OCI-LY1 (cell line): Measurements from ENCODE around the gene EBF4.

ENCODE experiments used
- H2AFZ ChIP-seq: fragments of 200-600 bp; sonication (generic), shearing (Covaris generic); 2 replicates; pipeline ENCODE4 v1.6.0; 2014; ENCODE audit warnings: antibody characterized with exemption, mild to moderate bottlenecking, low read length
- H3F3A ChIP-seq: fragments of 200-600 bp; sonication (generic), shearing (Covaris generic); 2 replicates; pipeline ENCODE4 v1.6.0; 2014; ENCODE audit warnings: mild to moderate bottlenecking, antibody characterized with exemption, low read length, moderate library complexity; ENCODE audit not compliant: insufficient read depth
- H3K27ac ChIP-seq: fragments of 200-600 bp; sonication (generic); 2 replicates; pipeline ENCODE4 v1.5.1; 2014; ENCODE audit warnings: low read length, mixed run types, mild to moderate bottlenecking, low read depth; ENCODE audit not compliant: poor library complexity, severe bottlenecking
- H3K27me3 ChIP-seq: fragments of 200-600 bp; sonication (generic); 2 replicates; pipeline ENCODE4 v1.6.0; 2014; ENCODE audit warnings: antibody characterized with exemption, mild to moderate bottlenecking, low read length, moderate library complexity; ENCODE audit not compliant: insufficient read depth
- H3K36me3 ChIP-seq: fragments of 200-600 bp; sonication (generic); 2 replicates; pipeline ENCODE4 v1.6.1; 2014; ENCODE audit warnings: mild to moderate bottlenecking, antibody characterized with exemption, low read length, moderate library complexity, mixed read lengths; ENCODE audit not compliant: insufficient read depth
- H3K4me1 ChIP-seq: fragments of 200-600 bp; sonication (generic); 2 replicates; pipeline ENCODE4 v1.5.1; 2014; ENCODE audit warnings: mild to moderate bottlenecking, low read length, moderate library complexity; ENCODE audit not compliant: insufficient read depth, severe bottlenecking
- H3K4me2 ChIP-seq: fragments of 200-600 bp; sonication (generic), shearing (Covaris generic); 2 replicates; pipeline ENCODE4 v1.6.1; 2014; ENCODE audit warnings: low read length
- H3K4me3 ChIP-seq: fragments of 200-600 bp; sonication (generic); 2 replicates; pipeline ENCODE4 v1.5.1; 2014; ENCODE audit warnings: low read length, low read depth, mild to moderate bottlenecking, mixed read lengths; ENCODE audit not compliant: poor library complexity, severe bottlenecking
- H3K79me2 ChIP-seq: fragments of 200-600 bp; shearing (Covaris generic); 2 replicates; pipeline ENCODE4 v1.6.1; 2016; ENCODE audit warnings: mixed run types, low read length, mixed read lengths; ENCODE audit not compliant: insufficient read depth
- H3K9ac ChIP-seq: fragments of 200-600 bp; sonication (generic), shearing (Covaris generic); 2 replicates; pipeline ENCODE4 v1.6.1; 2014; ENCODE audit warnings: mild to moderate bottlenecking, low read length, mixed read lengths
- H3K9me2 ChIP-seq: fragments of 200-600 bp; sonication (generic), shearing (Covaris generic); 2 replicates; pipeline ENCODE4 v1.6.1; 2014; ENCODE audit warnings: low read depth, mild to moderate bottlenecking, low read length, mixed read lengths
- H3K9me3 ChIP-seq: fragments of 200-600 bp; shearing (Covaris generic); 2 replicates; pipeline ENCODE4 v1.6.1; 2014; ENCODE audit warnings: low read length, mixed read lengths
- H4K20me1 ChIP-seq: fragments of 200-600 bp; sonication (generic), shearing (Covaris generic); 2 replicates; pipeline ENCODE4 v1.6.0; 2016; ENCODE audit warnings: mild to moderate bottlenecking, low read length; ENCODE audit not compliant: insufficient read depth
- EZH2 ChIP-seq: fragments of 200-600 bp; sonication (generic), shearing (Covaris generic); IDR thresholded peaks from 2 replicates; pipeline ENCODE4 v1.8.0; 2017; ENCODE audit warnings: borderline replicate concordance, mixed run types, mild to moderate bottlenecking, antibody characterized with exemption, low read length, moderate library complexity, mixed read lengths
- TF ChIP-seq, protein P1 (sequence below): fragments of 200-600 bp; sonication (generic), shearing (Covaris generic); IDR thresholded peaks from 2 replicates; pipeline ENCODE4 v1.5.1; 2017; ENCODE audit warnings: mild to moderate bottlenecking, antibody characterized with exemption, low read length, moderate library complexity, mixed read lengths

Gene EBF4

DNA sequence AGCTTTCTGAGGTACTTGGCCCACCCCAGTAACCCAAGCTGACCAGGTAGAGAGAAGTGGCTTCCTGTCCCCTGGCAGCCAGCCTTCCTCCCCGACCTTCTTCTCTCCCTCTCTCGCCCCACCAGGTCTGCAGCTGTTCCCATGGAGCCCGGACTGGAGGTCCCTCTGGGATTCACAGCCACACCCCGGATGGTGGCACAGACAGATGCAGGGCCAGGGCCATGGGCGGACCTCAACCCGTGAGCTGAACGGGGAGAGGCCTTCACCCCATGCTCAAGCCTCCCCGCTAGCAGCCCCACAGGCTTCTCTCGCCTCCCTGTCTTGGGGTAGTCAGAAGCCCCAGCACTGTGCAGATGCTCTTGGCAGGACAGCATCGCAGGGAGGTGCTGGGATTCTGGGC is 66.6 kb downstream of the EBF4 start:
- Histone ChIP-seq H3K4me1 (no peaks in the 10 kb centered on the region), H3K4me3 (no peak overlapping the region), H4K20me1 (no peaks in the 10 kb centered on the region), H3K36me3 (no peaks in the 10 kb centered on the region), H2AFZ (no peak overlapping the region), H3K27me3 (0 out of 2 replicates have a peak, but pooled peaks cover 4% of the 10 kb centered on the region), H3K9me2 (no peaks in the 10 kb centered on the region), H3K79me2 (no peaks in the 10 kb centered on the region), H3K9ac (no peak overlapping the region), H3K9me3 (no peaks in the 10 kb centered on the region), H3K4me2 (no peak overlapping the region), H3K27ac (no peak overlapping the region), H3F3A (no peaks in the 10 kb centered on the region)
- no peak for TF ChIP-seq EZH2
- TF ChIP-seq, protein P1, sequence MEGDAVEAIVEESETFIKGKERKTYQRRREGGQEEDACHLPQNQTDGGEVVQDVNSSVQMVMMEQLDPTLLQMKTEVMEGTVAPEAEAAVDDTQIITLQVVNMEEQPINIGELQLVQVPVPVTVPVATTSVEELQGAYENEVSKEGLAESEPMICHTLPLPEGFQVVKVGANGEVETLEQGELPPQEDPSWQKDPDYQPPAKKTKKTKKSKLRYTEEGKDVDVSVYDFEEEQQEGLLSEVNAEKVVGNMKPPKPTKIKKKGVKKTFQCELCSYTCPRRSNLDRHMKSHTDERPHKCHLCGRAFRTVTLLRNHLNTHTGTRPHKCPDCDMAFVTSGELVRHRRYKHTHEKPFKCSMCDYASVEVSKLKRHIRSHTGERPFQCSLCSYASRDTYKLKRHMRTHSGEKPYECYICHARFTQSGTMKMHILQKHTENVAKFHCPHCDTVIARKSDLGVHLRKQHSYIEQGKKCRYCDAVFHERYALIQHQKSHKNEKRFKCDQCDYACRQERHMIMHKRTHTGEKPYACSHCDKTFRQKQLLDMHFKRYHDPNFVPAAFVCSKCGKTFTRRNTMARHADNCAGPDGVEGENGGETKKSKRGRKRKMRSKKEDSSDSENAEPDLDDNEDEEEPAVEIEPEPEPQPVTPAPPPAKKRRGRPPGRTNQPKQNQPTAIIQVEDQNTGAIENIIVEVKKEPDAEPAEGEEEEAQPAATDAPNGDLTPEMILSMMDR: no peak

DNA sequence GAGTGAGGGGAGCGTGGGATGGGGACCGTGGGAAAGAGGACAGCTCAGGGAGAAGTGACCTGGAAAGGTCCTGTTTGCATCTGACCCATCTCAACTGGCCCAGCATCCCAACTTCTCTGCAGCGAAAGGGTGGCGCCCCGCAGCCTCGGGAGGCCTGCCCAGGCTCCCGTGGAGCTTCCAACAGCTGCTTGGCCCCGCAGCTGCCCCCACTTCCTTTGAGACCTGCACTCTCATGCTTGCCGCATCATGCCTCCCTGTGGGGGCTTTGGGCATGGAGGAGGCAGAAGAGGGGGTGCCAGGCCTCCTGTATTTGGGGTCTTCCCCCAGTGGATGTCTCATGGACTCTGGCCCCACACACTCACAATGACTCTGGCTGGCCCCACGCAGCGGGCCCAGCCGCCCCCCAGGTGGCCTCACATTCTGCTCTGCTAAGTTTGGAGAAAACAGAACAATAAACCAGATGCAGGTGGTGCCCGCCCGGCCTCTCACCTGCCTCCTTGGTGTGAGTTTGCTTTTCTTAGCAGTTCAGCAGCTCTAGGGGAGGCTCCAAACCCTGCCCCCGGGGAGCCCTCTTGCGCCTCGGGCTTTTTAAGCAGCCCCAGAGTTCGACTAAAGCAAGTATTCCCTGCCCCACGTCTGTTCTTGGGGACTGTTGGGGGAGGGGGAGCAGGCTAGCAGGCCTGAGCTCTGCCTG is 67.2 kb downstream of the EBF4 start:
- Histone ChIP-seq H2AFZ (no peak overlapping the region), H3K4me3 (no peak overlapping the region)

DNA sequence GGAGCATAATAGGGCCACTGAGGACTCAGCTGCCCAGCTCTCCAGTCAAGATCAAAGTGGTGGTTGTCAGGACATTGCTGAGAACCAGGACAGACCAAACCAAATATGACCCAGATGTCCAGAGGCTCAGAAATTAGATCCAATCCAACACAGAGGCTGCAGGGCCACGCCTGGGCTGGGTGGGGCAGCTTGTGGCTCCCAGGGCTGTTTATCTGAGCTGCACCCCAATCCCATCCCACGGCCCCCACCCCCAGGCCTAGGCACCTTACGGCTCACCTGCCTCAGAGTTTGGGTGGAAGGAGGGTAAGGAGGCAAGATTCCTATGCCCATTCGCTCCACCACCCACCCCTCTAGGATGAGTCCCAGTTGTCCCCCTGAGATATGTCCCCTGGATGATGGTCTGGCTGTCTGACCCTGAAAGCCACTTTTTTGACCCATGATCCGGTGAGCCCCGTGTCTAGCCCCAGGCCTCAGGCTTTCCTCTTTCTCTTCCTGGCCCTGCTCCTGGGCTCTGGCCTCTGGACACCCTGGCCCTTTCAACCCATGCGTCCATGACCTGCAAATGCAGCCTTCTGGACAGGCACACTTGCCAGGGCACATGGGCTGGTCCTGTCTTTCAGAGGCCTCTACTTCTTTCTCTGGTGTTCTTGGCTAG is 67.8 kb downstream of the EBF4 start:
- Histone ChIP-seq H2AFZ (no peak overlapping the region), H3K27ac (no peak overlapping the region), H3K4me1 (no peaks in the 10 kb centered on the region), H3K4me3 (no peak overlapping the region), H4K20me1 (no peaks in the 10 kb centered on the region), H3F3A (no peaks in the 10 kb centered on the region), H3K36me3 (no peaks in the 10 kb centered on the region), H3K9me2 (no peaks in the 10 kb centered on the region), H3K4me2 (no peak overlapping the region), H3K79me2 (no peaks in the 10 kb centered on the region), H3K9ac (no peak overlapping the region), H3K9me3 (no peaks in the 10 kb centered on the region), H3K27me3 (0 out of 2 replicates have a peak, but pooled peaks cover 4% of the 10 kb centered on the region)
- TF ChIP-seq, protein P1: no peak
- no peak for TF ChIP-seq EZH2

More for the DNA sequence above, 67.2 kb downstream of the EBF4 start:
- H3K9me3 ChIP-seq: no peaks in the 10 kb centered on the region
- H3K27ac ChIP-seq: no peak overlapping the region
- H4K20me1 ChIP-seq: no peaks in the 10 kb centered on the region
- H3K9ac ChIP-seq: no peak overlapping the region
- H3K4me1 ChIP-seq: no peaks in the 10 kb centered on the region
- no peak overlapping the region for H3K4me2 ChIP-seq
- H3K9me2 ChIP-seq: no peaks in the 10 kb centered on the region
- no peaks in the 10 kb centered on the region for H3K79me2 ChIP-seq
- no peaks in the 10 kb centered on the region for H3K36me3 ChIP-seq
- no peaks in the 10 kb centered on the region for H3F3A ChIP-seq
- H3K27me3 ChIP-seq: 0 out of 2 replicates have a peak, but pooled peaks cover 4% of the 10 kb centered on the region
- TF ChIP-seq, protein P1: no peak
- TF ChIP-seq EZH2: no peak
